Prostate gland (tissue), 2 donors: ENCODE measurements around the gene KRT12. TPM values are rescaled to one million over a fixed set of nuclear protein-coding genes. Genes with fewer than 3 reads are reported as not detected.

ENCODE experiments used
- DNase-seq: peaks from one replicate; pipeline ENCODE4 v3.0.0-alpha.2; 2019; ENCODE audit warnings: low spot score
- H3K27ac ChIP-seq, 2 donors: fragments of 200-600 bp; sonication (generic); 2 replicates each; pipeline ENCODE4 v1.5.1; 2017 to 2019
- H3K27me3 ChIP-seq: fragments of 200-600 bp; sonication (generic); replicated peaks from 2 replicates; pipeline ENCODE4 v1.5.1; 2019; ENCODE audit not compliant: insufficient read depth
- H3K36me3 ChIP-seq, 2 donors: fragments of 200-600 bp; sonication (generic); 1 replicate in 1 of 2; 2 replicates in 1 of 2; pipeline versions ENCODE4 v1.5.1 to v1.8.1; 2017 to 2019
- H3K4me1 ChIP-seq: fragments of 200-600 bp; sonication (generic); replicated peaks from 2 replicates; pipeline ENCODE4 v1.5.1; 2019
- H3K4me3 ChIP-seq, 2 donors: fragments of 200-600 bp; sonication (generic); 2 replicates each; pipeline ENCODE4 v1.5.1; 2017 to 2019
- H3K9me3 ChIP-seq: fragments of 200-600 bp; sonication (generic); 2 replicates; pipeline ENCODE4 v1.5.1; 2017
- POLR2A ChIP-seq: fragments of 450-650 bp; IDR thresholded peaks from one replicate; pipeline ENCODE4 v1.6.1; 2016; ENCODE audit warnings: antibody characterized with exemption, mild to moderate bottlenecking
- POLR2AphosphoS5 ChIP-seq: sonication (generic); formaldehyde crosslinking; IDR thresholded peaks from one replicate; pipeline ENCODE4 v1.6.1; 2017; ENCODE audit warnings: antibody characterized with exemption
- WGBS: methylation state at CpG from one replicate; pipeline ENCODE4 v1.1.5; 2018; 5-methylcytosine and 5-hydroxymethylcytosine counted together
- intact Hi-C: fragments of 100-400 bp; cut with DNase I; formaldehyde crosslinking; loops from one replicate; pipeline ENCODE4 v1.14.2; 2022
- total RNA-seq, 2 donors: library from RNA; depleted of rRNA; stranded (reverse); fragments of >200 nt; gene quantifications; one replicate each; pipeline ENCODE4 v1.1.0, GENCODE V29; 2016
- TF ChIP-seq, protein P1 (sequence below), 4 experiments: fragments of 200-600 bp in 2 of 4; fragments of 450-650 bp in 2 of 4; sonication (generic) in 2 of 4; IDR thresholded peaks; 1 replicate in 3 of 4; 2 replicates in 1 of 4; pipeline ENCODE4 v1.5.1; 2016 to 2019; ENCODE audit warnings: antibody characterized with exemption in 4 of 4, mild to moderate bottlenecking in 2 of 4, moderate library complexity in 2 of 4

The KRT12 gene
- total RNA-seq, 2 donors from 2014 or later, result not detected

DNA sequence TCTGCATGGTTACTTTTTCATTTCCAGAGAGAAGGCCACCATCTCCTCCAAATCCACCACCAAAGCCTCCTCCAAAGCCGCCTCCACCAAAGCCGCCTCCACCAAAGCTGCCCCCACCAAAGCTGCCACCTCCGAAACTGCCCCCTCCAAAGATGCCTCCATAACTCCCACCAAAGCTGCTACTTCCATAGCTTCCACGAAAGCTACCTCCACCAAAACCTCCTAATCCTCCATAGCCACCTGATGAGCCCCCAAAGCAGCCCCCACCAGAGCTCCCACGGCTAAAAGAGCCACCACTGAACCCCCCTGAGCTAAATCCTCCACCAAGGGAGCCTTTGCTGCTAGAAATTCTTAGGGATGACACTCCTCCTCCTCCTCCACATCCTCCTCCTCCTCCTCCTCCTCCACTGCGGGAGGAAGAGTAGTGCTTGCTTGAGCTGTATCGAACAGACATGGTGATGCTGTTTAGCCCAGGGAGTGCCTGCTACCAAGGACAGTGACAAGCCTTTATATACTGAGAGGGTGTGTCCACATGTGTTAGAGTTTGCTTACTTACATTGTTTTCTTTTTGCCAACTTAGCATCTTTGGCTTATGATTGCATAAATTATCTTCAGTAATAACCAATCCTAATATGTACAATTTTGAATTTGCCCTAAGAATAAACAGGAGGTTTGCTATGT lies 44.8 kb downstream of the KRT12 start, which contains the start of gene KRT10:
TSS of gene KRT10 (minus strand) at position 483 of the 681 bp plus-strand sequence. CDS start at position 454, 29 bp downstream.
- WGBS, result 92% methylated on average over 7 of the region's 7 CpGs
- H3K4me1 ChIP-seq, result peaks cover 5% of the 10 kb centered on the region
- intact Hi-C loops, result no loop called here
- DNase-seq, result no peak
- peak within 1 kb of the TSS; percentile 17 to 30 for H3K27ac ChIP-seq
- H3K9me3 ChIP-seq, result no peaks in the 10 kb centered on the region
- TF ChIP-seq POLR2AphosphoS5 (no peak), POLR2A (no peak)
- TF ChIP-seq, protein P1, sequence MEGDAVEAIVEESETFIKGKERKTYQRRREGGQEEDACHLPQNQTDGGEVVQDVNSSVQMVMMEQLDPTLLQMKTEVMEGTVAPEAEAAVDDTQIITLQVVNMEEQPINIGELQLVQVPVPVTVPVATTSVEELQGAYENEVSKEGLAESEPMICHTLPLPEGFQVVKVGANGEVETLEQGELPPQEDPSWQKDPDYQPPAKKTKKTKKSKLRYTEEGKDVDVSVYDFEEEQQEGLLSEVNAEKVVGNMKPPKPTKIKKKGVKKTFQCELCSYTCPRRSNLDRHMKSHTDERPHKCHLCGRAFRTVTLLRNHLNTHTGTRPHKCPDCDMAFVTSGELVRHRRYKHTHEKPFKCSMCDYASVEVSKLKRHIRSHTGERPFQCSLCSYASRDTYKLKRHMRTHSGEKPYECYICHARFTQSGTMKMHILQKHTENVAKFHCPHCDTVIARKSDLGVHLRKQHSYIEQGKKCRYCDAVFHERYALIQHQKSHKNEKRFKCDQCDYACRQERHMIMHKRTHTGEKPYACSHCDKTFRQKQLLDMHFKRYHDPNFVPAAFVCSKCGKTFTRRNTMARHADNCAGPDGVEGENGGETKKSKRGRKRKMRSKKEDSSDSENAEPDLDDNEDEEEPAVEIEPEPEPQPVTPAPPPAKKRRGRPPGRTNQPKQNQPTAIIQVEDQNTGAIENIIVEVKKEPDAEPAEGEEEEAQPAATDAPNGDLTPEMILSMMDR (IDR thresholded peaks at IDR 0.05), result no peak
- no peak within 1 kb of the TSS for H3K4me3 ChIP-seq
- H3K36me3 ChIP-seq, result no peaks in the 10 kb centered on the region
- H3K27me3 ChIP-seq, result no peaks in the 10 kb centered on the region

DNA sequence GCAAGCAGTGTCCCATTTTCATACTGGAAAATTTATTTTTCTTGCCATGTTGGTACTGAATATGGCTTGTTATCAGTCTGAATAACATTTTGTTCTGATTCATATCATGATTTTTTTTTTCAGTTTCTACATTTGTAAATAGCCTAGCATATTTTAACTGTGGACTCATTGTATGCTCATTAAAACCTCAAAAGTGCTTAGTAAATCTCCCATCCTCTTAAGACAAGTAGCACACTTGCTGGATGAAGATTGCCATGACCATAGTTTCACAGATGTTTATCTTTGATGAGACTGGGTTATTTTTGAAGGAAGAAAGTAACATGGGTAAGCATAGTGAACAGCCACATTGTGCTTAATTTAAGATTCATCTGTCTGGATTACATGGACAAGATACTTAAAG lies 45.5 kb downstream of the KRT12 start:
- H3K27ac ChIP-seq, result peak overlapping the region; percentile 17 to 30
- intact Hi-C loops, result no loop called here
- H3K4me3 ChIP-seq, result no peak overlapping the region
- peak; percentile 8 for TF ChIP-seq POLR2AphosphoS5
- no peak for TF ChIP-seq POLR2A
- H3K9me3 ChIP-seq, result no peaks in the 10 kb centered on the region
- H3K27me3 ChIP-seq, result no peaks in the 10 kb centered on the region
- DNase-seq, result no peak
- no peaks in the 10 kb centered on the region for H3K36me3 ChIP-seq
- H3K4me1 ChIP-seq, result peaks cover 5% of the 10 kb centered on the region

DNA sequence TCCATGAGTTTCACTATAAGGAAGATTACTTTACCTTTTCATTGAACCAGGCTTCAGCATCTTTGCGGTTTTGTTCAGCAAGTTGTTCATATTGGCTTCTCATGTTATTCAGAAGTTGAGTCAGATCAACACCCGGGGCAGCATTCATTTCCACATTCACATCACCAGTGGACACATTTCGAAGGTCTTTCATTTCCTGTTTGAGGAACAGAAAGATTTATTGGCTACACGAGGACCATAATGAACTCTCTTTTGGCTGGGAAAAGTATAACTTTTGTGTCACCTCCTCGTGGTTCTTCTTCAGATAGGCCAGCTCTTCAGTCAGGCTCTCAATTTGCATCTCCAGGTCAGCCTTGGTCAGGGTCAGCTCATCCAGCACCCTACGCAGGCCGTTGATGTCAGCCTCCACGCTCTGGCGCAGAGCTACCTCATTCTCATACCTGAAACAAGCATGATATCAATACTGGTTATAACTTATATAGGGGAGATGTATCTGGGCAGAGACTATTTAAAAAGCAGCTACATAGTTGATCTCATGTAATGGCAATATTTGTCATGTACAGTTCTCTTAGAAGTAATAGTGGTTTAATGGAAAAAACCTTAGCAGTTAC lies 46.7 kb downstream of the KRT12 start:
- H3K36me3 ChIP-seq, result no peaks in the 10 kb centered on the region
- 80% methylated on average over 9 of the region's 9 CpGs for WGBS
- intact Hi-C loops, result no loop called here
- H3K27ac ChIP-seq, result peak overlapping the region in 1 of 2 donors; percentile 77
- H3K9me3 ChIP-seq, result no peaks in the 10 kb centered on the region
- no peak overlapping the region for H3K4me3 ChIP-seq
- TF ChIP-seq POLR2A, result no peak
- TF ChIP-seq, protein P1 (IDR thresholded peaks at IDR 0.05), result no peak
- no peak for TF ChIP-seq POLR2AphosphoS5
- peaks cover 5% of the 10 kb centered on the region for H3K4me1 ChIP-seq
- no peaks in the 10 kb centered on the region for H3K27me3 ChIP-seq
- no peak for DNase-seq

DNA sequence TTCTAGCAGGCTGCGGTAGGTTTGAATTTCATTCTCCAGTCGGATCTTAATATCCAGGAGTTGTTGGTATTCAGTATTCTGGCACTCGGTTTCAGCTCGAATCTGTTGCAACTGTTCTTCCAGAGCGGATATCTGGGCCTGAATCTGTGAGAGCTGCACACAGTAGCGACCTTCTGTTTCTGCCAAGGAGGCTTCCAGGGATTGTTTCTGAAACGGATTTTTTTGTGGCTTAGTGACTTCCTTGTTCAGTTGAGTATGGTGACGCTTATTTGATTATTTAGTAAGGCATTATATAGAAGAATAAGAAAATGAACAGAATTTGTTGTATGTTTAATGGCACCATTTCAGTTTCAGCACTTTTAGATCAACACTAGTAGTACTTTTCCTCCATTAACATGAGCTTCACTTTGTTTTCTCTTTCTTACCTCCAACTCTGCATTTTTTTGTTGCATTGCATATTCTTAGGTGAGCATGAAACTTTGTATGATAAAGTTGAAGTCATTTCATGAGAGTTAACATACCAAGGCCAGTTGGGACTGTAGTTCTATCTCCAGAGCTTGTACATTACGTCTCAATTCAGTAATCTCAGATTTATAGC lies 47.4 kb downstream of the KRT12 start:
- H3K9me3 ChIP-seq, result no peaks in the 10 kb centered on the region
- no peaks in the 10 kb centered on the region for H3K36me3 ChIP-seq
- H3K4me3 ChIP-seq, result peak overlapping the region; percentile 62 to 64
- H3K27me3 ChIP-seq, result no peaks in the 10 kb centered on the region
- peaks cover 5% of the 10 kb centered on the region for H3K4me1 ChIP-seq
- 29% methylated on average over 9 of the region's 9 CpGs for WGBS
- intact Hi-C loops, result no loop called here
- H3K27ac ChIP-seq, result peak overlapping the region; percentile 72 to 77
- DNase-seq, result no peak
- TF ChIP-seq POLR2AphosphoS5 (no peak), POLR2A (no peak)
- TF ChIP-seq, protein P1 (IDR thresholded peaks at IDR 0.05), result no peak

DNA sequence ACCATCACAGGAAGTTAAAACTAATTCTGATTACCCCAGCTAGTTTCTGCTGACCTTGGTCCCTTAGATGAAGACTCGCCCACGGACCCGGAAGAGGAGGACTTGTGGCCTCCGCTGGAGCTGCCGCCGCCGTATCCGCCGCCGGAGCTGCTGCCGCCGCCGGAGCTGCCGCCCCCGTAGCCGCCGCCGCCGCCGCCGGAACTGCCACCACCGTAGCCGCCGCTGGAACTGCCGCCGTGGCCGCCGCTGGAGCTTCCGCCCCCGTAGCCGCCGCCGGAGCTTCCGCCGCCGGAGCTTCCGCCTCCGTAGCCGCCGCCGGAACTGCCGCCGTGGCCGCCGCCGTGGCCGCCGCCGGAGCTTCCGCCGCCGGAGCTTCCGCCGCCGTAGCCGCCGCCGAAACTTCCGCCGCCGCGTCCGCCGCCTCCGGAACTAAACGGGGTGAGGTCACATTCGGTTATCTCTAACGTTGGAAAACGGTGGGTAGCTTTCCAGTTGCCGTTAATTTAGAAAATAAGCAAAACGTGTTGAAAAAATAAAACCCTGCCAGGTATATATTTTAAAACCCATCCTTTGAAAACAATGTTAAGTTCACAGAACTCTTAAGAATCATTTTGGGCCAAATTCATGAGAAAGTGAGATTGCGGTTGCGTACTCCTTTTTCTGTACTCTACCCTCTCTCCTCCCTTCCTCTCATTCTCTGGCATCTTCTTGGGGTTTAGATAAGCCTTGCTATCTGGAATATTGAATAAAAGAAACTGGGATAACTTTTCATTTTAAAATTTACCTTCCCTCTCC lies 48.1 kb downstream of the KRT12 start:
- peaks cover 5% of the 10 kb centered on the region for H3K4me1 ChIP-seq
- H3K36me3 ChIP-seq, result no peaks in the 10 kb centered on the region
- H3K9me3 ChIP-seq, result no peaks in the 10 kb centered on the region
- no peaks in the 10 kb centered on the region for H3K27me3 ChIP-seq
- TF ChIP-seq, protein P1 (IDR thresholded peaks at IDR 0.05), result peak in 1 of 4 experiments; percentile 11
- TF ChIP-seq POLR2AphosphoS5, result peak; percentile 23
- peak; percentile 49 for TF ChIP-seq POLR2A
- WGBS, result 1% methylated on average over 68 of the region's 73 CpGs
- peak; percentile 62 for DNase-seq
- H3K27ac ChIP-seq, result peak overlapping the region; percentile 72 to 77
- H3K4me3 ChIP-seq, result peak overlapping the region; percentile 62 to 64
- intact Hi-C loops, result no loop called here
